HG02870 (cell line): ENCODE results near the gene PDIA5.
A peak's percentile ranks its signal among the peaks of the same experiment; 100 is the strongest.

ENCODE experiments used
- ATAC-seq: cut with Tn5 transposase; IDR thresholded peaks from one replicate; pipeline ENCODE4 v1.9.1; 2021; ENCODE audit warnings: mild to moderate bottlenecking, moderate library complexity; ENCODE audit not compliant: unreplicated experiment

The PDIA5 gene

GRCh38 chr3:123161167-123161566 is 94.3 kb downstream of the PDIA5 start:
- no peak for ATAC-seq

GRCh38 chr3:123163141-123163540 is 96.3 kb downstream of the PDIA5 start:
- no peak for ATAC-seq

GRCh38 chr3:123165163-123165562 is 98.3 kb downstream of the PDIA5 start:
- no peak for ATAC-seq

GRCh38 chr3:123167686-123168085 is 100.9 kb downstream of the PDIA5 start:
- ATAC-seq, result no peak

- no peak for ATAC-seq
Observed at GRCh38 chr3:123168122-123168521, 101.3 kb downstream of the PDIA5 start.

GRCh38 chr3:123168605-123169004 is 101.8 kb downstream of the PDIA5 start:
- no peak for ATAC-seq

GRCh38 chr3:123169492-123169929 is 102.7 kb downstream of the PDIA5 start:
- no peak for ATAC-seq

GRCh38 chr3:123169930-123170329 is 103.1 kb downstream of the PDIA5 start:
- no peak for ATAC-seq

- no peak for ATAC-seq
Observed at GRCh38 chr3:123180791-123181190, 114.0 kb downstream of the PDIA5 start.

- ATAC-seq, result no peak
Observed at GRCh38 chr3:123186695-123187094, 119.9 kb downstream of the PDIA5 start.

- no peak for ATAC-seq
Observed at GRCh38 chr3:123188058-123188457, 121.2 kb downstream of the PDIA5 start.

- no peak for ATAC-seq
Observed at GRCh38 chr3:123193448-123194101, 126.8 kb downstream of the PDIA5 start.

GRCh38 chr3:123194552-123194951 is 127.7 kb downstream of the PDIA5 start:
- ATAC-seq, result no peak

- no peak for ATAC-seq
Observed at GRCh38 chr3:123198372-123198771, 131.5 kb downstream of the PDIA5 start.

GRCh38 chr3:123201223-123201556 is 134.4 kb downstream of the PDIA5 start:
- ATAC-seq, result no peak

- ATAC-seq, result peak; percentile 97
Observed at GRCh38 chr3:123201557-123202427, 135.0 kb downstream of the PDIA5 start, which contains the start of gene SEC22A. Gene SEC22A (plus strand): TSS chr3:123201943. CDS start chr3:123209218, 7,275 bp downstream.

- ATAC-seq, result no peak
Observed at GRCh38 chr3:123202451-123202850, 135.6 kb downstream of the PDIA5 start.
